Mammary epithelial cell (primary cell): ENCODE measurements around the gene FAM47E.

ENCODE experiments used
- CTCF ChIP-seq, 2 donors: IDR thresholded peaks in 1 of 2; conservative IDR thresholded peaks in 1 of 2; 2 replicates each; pipeline ENCODE4 v1.5.1; 2011 to 2012; ENCODE audit warnings: inconsistent platforms in 2 of 2, low read length in 2 of 2, mild to moderate bottlenecking in 2 of 2, control low read depth in 1 of 2, low read depth in 1 of 2; ENCODE audit not compliant: insufficient read depth in 1 of 2; ENCODE audit errors: extremely low read depth in 1 of 2
- EZH2 ChIP-seq: IDR thresholded peaks from 2 replicates; pipeline ENCODE4 v1.6.1; 2012; ENCODE audit warnings: low read length, inconsistent platforms, borderline replicate concordance

GRCh38 chr4:76301068-76301774 lies 49.7 kb downstream of the FAM47E start:
- TF ChIP-seq CTCF (conservative IDR thresholded peaks at IDR 0.05 in 1 of 2, IDR thresholded peaks at IDR 0.05 in 1 of 2; ENCODE audit: extremely low read depth in 1 of 2, insufficient read depth in 1 of 2, low read depth in 1 of 2, low read length in 2 of 2): no peak
- no peak for TF ChIP-seq EZH2
